ENCODE measurements around the gene GALNT18.

GALNT18 gene

DNA sequence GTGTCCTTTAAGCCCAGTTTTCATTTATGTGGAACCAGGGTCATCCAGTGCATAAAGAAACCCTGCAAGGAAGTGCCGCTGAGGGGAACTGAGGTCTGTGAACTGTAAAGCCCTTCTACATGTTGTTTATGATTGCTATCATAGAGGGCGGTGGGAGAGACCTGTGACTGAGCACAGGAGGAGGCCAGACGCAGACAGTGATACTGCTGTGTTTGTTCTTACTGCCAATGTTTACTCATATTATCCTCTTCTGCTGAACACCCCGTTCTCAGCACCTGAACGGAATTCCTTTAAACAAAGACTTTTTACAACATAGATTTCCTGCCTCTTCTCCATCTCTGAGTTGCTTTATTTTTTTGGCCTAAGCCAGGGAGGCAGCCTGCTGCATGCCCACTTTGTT lies 967 bp upstream of the GALNT18 start:
- no peak for DNase-seq

DNA sequence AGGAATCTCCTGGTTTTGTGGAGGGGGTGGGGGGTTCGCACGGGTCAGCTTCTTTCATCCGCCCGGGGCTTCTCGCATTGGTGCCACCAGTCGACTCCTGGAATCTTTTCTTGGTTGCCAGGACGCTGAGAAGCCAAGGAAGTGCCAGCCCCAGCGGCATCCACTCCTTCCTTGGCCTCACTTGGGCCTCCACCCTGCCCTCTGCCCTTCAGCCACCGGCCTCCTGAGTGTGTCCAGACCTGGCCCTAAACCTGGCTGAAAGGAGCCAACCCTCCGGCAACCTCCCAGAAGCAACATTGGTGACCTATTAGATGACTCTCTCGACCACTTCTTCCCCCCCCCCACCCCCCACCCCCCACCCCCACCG lies 518 bp upstream of the GALNT18 start:
- no peak for DNase-seq

DNA sequence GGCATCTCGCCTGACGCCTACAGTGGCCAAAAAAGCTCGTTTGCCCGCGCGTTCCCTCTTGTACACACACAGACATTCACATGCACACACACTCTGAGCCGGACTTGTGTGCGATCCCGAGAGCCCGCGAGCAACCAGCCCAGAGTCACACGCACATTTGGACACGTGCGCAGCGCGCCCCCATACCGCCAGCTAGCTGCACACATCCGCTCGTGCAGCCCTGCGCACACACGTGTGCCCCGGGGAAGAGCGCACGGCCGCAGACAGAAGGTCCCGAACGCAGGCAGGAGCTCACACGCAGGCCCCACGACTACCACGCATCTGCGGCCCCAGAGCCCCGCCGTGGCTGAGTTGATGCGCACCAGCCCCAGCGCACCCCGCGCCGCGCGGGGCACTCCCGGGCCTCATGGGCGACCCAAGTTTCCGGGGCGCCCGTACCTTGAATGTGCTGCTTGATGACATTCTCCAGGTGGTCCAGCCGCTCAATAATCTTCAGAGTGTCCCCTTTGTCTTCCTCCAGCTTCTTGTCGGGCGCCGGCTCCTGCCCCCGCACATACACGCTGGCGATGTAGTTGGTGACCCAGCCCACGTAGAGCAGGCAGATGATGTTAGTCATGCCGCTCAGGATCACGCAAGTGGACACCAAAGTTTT lies 758 bp downstream of the GALNT18 start:
- DNase-seq, result peak; percentile 68

DNA sequence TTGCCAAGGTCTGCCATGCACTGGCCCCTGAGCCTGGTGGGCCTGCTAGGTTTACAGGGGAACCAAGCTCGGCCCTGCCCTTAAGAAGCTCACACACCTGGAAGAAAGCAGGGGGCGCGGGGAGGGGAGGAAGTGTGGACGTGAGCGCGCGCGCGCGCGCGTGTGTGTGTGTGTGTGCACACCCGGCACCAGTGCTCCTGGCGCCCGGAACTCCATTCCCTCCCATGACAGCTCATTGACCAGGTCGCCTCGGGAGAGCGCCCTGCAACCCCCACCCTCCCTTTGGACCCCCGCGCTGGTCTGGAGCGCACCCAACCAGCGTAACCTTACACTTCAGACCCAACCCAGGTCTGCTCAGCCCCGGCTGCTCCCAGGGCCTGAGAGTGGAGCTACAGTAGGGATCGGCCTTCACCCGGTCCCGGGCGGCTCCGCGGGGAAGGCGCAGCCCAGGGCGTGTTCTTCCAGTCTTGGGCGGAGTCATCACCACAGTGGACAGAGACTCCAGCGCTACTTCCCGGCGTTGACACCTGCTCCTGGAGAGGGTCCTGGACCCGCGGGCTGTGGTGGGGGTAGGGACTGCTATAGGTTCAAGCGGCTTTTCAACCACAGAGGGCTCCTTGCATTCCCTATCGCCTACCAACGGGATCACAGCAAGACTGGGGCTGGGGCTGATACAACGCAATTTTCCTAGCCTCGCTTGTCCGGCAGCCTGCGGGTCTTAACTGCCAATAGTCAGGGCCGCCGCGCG lies 1.5 kb downstream of the GALNT18 start:
- DNase-seq, result peak; percentile 58

DNA sequence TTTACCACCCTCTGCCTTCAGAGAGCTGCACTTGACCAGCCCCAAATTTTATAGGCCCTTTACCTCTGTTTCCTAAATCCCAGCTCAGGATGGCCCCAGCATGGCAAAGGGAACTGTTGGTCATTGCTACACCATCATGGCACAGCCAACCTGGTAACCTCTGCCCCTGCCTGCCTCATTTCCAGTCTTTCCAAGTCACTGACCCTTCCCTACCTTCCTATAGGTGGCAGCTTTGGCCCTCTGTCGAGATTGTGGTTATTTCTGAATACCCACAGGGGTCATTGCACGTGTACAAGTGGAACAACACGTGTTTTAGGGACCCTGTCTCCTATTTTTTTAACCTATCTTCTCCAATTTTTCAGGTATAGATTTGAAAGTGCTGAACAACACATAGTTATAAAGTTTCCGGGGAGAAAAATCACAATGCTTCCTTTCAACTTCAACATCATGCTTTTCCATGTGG lies 2.8 kb downstream of the GALNT18 start:
- DNase-seq, result no peak

DNA sequence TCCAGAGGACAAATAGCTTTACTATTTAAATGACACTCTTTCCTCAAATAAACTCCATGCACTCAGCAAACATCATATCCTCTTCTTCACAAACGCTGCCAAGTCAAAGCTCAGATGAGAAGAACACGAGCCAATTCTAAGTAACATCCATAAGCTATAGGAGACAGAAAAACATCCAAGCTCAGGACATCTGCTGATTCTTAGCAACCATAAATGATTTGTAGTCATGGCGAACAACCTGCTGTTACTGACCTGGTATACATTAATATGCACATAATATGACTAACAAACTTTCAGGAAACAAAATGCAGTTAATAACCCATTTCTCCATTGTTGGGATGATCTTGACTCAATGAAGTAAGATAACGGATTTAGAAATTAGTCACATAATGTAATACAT lies 6.7 kb downstream of the GALNT18 start:
- no peak for DNase-seq

DNA sequence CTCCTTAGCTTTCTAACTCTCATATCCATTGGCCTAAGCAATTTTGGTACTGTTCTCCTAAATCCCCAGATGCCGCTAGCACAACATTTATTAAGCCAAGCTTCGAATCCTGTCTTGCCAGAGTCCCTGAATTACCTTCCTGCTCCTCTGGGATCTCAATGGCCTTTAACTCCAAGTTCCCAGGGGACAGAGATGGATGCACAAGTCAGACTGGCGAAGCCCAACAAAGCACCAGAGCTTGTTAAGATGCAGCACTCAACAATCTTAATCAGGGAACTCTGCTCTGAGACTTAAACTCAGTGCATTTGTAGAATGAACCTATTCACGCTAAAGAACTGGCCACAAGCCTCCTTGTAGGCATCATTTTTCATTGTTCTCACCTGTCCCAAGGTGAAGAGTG lies 9.4 kb downstream of the GALNT18 start:
- no peak for DNase-seq

DNA sequence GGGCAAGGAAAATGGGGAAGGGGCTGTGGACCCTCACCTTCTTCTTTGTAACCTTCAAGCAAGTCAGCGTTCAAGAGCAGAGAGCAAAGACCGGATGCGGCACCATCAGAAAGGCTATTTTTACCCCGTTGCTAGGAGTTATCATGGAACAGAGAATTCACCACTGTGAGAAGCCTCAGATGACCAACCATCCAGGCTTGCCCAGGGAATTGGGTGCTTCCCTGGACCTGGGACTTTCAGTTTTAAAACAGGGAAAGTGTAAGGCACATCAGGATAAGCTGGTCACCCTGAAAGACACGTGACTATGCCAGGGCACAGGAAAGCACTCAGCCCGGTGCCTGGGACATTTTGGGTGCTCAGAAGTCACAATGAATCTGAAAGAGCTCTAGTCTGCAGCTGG lies 10.4 kb downstream of the GALNT18 start:
- DNase-seq, result no peak

DNA sequence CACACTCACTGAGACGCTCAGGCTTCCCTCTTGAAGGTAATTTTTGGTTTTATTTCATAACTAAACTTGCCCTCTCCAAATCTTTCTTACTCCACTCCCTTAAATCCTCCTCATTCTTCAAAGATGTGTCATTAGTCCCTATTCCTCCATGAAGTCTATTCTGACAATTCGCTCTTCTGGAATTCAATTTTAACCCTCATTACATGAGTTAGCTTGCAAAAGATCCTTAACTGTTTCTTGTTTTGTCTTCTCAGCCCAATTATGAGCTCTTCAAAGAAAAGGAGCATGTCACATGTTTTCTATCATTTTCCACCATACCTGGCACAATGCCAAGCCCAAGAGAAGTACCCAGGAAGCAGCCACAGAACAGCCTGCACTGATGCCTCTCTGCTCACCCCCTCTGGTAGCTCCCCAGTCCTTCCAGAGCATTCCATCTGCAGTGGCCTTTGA lies 13.0 kb downstream of the GALNT18 start:
- DNase-seq, result no peak

DNA sequence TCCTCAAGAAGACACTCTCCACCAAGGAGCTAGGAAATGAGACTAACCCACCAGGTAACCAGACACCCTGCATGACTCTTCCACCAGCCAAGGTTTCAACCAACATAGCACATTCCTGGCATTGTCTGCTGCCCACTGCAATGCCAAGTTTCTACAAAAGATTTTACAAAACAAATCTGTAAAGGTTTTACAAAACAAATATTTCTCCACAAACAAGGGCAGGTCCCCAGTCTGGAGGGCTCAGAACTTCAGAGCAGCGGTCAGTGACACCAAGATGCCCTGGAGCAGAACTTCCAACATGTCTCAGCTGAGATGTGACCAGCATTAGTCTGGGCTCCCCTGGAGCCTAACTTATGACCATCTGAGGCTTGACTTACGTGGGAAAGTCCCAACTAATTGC lies 14.0 kb downstream of the GALNT18 start:
- no peak for DNase-seq

DNA sequence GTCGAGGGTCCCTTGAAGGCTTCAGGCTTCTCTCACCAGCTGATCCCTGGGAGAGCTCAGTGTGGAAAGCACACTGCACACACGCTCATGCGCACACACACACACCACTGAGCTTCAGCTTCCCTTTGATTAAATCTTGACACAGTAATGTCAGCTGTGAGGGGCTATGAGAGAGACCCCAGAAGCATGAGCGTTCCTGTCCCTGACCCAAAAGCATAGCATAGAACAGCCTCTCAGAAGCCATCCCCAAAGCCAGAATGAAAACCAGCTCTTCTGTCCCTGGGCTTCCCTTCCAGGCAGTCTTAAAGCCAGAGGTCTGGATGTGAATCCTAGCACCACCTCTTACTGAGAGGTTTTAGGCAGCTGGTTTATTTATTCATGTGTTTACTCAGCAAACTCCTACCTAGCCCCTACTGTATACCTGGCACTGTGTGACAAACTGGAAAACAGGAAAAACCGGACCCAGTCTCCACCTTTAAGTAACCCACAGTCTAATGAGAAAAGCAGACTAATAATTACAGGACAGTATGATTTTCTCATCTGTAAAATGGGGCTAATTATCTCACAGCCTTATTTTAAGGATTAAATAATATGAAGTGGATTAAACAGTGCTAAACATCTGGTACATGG lies 15.9 kb downstream of the GALNT18 start:
- no peak for DNase-seq

DNA sequence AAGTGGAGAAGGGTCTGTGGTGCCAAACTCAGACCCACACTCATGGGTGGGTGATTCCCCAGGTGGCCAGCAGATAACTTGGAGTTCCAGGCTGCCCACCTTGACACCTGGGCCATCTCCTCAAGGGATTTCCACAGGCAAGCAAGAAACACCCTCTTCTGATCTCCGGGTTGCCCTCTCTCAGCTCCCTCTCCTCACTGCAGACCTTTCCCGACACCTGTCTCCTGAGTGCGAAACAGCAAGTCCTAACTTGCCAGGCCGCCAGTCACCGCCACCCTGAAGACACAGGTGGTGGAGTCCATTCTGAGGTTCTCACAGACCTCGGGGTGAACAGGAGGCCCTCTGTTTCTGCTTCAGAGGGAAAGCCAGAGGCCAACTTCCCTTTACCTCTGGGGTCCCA lies 16.6 kb downstream of the GALNT18 start:
- no peak for DNase-seq

DNA sequence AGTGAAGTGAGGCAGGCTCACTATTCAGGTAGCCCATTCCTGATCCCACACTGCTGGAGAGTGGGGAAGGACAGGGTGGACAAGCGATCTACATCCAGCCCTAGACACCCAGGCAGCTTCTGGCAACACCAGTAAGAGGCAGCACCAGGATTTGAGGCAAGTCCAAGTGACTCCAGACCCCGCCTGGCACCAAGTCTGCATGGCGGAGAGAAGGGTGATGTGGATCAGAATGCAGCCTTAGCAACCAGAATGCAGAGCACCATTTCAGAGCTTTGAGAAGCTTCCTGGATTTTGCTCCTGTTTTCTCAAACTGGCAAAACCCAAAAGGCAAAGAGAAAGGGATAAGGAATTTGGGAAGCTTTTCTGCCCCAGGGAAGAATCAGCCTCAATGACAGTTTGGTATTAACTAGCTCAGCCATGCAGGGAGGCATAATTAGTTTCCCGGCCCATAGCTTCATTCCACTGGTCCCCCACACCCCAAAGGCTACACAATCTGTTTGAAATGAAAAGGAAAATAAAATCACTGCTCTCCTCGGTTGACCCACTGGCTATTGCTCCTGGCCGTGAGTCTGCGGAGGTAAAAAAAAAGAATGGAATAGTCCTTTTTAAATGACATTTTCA lies 17.3 kb downstream of the GALNT18 start:
- DNase-seq, result no peak

DNA sequence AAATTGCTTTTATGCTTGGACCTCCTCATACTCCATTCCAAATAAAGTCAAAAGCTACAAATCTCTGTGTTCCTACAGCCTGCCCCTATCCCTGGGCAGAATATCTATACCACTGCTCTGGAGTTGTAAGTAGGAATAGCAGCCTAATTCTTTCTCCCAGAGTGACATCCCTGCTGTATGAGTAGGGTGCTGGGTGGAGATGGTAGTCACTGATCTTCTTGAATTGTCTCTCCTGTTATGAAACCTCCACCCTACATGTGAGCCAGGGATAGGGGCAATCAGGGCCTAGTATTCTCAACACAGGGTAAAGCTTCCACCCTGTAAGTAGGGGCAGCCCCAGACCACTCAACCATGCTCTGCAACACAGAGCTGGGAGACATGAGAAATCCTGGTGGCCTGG lies 19.8 kb downstream of the GALNT18 start:
- DNase-seq, result no peak

DNA sequence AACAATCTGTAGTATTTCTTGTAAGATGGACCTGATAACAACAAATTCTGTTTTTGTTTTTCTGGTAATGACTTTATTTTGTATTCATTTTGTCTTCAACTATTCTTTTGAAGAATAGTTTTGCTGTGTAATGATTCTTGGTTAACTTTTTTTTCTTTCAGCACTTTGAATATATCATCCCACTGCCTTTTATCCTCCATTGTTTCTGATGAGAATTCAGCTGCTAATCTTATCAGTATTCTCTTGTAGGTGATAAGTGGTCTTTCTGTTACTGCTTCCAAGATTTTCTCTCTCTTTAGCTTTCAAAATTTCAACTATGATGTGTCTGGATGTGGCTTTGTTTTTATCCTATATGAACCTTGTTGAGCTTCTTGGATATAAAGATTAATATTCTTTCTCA lies 21.5 kb downstream of the GALNT18 start:
- DNase-seq, result no peak

DNA sequence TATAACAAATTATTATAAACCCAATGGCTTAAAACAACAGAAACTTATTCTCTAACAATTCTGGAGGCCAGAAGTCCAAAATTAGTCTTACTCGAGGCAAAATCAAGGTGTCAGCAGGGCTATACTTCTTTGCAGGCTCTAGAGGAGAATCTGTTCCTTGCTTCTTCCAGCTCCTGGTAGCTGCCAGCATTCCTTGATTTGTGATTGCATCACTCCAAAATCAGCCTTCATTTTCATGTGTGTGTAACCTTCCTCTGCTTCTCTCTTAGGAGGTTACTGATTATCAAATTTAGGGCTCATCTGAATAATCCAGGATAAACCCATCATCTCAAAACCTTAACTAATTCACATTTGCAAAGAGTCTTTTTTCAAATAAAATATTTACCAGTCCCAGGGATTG lies 23.6 kb downstream of the GALNT18 start:
- no peak for DNase-seq

DNA sequence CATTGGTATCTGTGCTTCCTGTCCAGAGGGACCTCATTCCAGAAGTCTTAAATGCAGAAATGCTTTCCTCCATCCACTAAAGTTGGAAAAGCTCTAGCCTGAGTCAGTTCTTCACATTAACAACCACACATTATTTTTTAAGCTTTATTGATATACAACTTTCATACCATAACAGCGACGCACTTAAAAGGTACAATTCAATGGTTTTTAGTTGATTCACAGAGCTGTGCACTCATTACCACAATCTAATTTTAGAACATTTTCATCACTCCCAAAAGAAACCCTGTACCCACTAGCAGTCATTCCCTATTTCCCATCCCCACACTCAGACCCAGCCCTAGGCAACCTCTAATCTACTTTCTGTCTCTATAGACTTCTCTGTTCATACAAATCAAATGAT lies 27.6 kb downstream of the GALNT18 start:
- DNase-seq, result no peak

DNA sequence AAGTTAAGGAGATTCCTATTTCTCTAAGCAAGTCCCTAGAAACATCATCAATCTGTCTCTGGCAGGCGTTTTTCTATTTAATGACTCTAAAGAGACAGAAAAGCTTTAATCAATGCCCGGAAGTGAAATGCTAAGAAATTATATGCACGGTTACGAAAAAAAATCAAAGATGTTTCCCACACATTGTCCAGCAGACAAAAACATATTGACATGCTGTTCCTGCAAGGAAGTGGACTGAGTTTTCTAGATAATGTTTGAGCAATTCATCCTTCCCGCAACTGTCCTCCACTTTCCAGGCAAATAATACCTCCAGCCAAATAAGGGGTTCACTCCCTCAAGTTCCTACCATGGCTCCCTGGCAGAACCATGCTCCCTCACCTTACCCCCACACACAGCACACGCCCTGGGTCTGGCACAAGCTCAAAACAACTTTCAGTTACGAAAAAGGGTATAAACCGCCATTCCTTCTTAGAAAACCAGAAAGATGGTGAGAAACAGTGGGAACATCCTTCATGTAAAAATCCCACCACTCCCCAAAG lies 29.6 kb downstream of the GALNT18 start:
- DNase-seq, result no peak

DNA sequence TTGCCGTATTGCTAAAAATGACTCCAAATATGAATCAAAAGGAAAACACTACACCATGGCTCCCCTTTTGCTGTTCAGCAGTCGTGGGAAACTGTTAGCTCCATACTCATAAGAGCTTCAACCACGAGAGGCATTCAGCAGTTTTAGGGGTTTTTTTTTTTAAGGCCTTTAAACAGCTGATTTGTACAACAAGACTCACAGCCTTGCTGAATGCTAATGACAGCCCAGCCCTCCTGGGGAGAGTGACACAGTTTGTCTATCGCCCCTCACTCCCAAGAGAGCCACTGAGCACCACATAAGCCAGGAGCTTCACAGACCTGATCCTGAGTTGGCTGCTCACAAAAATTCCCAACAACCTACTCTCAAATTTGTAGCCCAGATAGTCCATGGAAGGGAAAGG lies 32.4 kb downstream of the GALNT18 start:
- no peak for DNase-seq

DNA sequence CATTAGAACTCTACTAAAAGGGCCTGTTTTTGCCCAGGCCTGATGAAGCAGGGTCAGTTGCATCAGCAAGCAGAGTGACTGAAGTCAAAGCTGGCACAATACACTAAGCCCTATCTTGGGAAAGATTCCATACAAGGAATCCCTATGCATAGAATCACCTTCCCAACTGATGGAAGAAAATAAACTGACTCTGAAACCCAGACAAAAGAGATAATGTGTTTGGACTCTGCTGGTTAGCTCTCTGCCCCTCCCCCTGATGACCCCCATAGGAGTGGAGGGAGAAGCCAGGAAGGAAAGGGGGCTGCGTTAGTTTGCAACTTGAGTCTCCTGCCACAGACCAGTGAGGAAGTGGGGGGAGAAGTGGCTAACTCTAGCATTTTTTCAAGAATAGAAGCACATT lies 32.9 kb downstream of the GALNT18 start:
- DNase-seq, result peak; percentile 54

DNA sequence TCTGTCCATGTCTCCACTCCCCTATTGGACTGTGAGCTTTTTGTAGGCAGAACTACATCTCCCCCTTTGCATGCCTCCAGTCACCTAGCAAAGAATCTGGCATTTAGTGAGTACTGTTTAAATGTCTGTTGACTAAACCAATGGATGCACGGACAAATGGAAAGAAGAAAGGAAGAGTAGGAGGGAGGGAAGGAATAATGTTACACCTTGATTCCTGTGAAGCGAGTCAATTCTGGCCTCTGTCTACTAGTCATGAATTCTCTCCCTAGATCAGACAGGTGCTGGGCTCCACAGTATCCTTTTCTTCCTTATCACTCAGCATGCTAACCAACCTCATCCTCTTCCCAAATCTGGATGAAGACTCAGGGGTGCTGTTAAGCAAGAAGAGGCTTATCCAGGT lies 33.6 kb downstream of the GALNT18 start:
- no peak for DNase-seq

DNA sequence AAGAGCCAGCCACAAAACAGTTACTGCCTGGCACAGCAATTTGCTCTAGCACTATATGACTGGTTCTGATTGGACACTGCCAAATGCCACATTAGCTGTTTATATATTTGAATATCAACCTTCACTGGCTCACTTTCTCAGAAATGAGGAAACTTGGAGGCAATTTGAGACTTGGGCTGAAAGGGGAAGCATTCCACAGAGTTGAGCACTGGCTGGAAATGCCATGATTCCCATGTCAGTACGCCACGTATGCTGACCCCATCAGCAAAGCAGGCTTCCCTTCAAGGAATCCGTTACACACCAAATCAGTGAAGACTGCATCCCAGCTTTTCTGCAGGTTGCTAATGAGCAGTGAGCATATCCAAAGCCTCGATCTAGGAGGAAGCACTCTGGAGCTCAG lies 34.7 kb downstream of the GALNT18 start:
- DNase-seq, result no peak

DNA sequence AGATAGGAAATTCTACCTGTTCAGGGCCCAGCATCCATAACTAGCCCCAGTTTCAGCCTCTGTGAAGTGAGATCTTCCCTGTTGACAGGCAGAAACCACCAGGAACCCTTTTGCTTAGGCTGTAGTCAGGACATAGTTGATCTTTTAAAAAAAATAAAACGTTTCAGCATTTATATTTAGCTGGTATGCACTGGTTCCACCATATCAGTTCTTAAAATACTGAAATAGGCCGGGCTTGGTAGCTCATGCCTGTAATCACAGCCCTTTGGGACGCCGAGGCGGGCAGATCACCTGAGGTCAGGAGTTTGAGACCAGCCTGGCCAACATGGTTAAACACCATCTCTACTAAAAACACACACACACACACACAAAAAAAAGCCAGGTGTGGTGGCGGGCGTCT lies 35.3 kb downstream of the GALNT18 start:
- no peak for DNase-seq

DNA sequence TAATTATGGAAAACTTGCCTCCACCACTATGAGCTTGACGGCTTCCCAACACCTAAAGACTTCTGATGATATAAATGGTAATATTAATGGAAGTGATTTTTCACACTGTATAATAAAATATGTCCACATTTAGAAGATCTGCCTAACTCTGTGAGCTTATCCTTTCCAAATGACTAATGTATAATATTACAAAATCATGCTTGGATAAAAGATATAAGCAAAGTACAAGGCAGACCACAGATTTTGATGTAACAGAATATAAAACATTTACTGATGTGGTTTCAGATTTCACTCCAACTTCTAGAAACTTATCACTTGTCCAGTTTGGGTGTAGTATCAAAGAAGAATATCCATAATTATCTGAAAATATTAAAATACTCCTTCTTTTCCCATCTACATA lies 36.9 kb downstream of the GALNT18 start:
- no peak for DNase-seq
